ENCODE results near the gene LIX1. TPM values are rescaled to one million over a fixed set of nuclear protein-coding genes. Genes with fewer than 3 reads are reported as not detected.

LIX1 gene
- total and polyA plus RNA-seq, 2 of the 13 experiments (the other 11 are each of a cell fraction or from before 2014, with no cell fraction given), result not detected

GRCh38 chr5:97136475-97136874 is 5.9 kb downstream of the LIX1 start:
- no peaks in the 10 kb centered on the region; a peak in 1 of 5 replicates for H3K27me3 ChIP-seq (ENCODE audit: control insufficient read depth in 1 of 2, insufficient read depth in 2 of 2, low read length in 2 of 2)
- TF ChIP-seq MYPOP (CRISPR knock-in tag; IDR thresholded peaks at IDR 0.05), result no peak
- no peak for TF ChIP-seq THRA (CRISPR knock-in tag; IDR thresholded peaks at IDR 0.05; ENCODE audit: borderline replicate concordance)
- TF ChIP-seq, protein P1, sequence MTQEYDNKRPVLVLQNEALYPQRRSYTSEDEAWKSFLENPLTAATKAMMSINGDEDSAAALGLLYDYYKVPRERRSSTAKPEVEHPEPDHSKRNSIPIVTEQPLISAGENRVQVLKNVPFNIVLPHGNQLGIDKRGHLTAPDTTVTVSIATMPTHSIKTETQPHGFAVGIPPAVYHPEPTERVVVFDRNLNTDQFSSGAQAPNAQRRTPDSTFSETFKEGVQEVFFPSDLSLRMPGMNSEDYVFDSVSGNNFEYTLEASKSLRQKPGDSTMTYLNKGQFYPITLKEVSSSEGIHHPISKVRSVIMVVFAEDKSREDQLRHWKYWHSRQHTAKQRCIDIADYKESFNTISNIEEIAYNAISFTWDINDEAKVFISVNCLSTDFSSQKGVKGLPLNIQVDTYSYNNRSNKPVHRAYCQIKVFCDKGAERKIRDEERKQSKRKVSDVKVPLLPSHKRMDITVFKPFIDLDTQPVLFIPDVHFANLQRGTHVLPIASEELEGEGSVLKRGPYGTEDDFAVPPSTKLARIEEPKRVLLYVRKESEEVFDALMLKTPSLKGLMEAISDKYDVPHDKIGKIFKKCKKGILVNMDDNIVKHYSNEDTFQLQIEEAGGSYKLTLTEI (CRISPR knock-in tag; conservative IDR thresholded peaks at IDR 0.05), result no peak
- no peak for TF ChIP-seq FOXA1 (IDR thresholded peaks at IDR 0.05)
- no peak for TF ChIP-seq FOXA1 (CRISPR knock-in tag; IDR thresholded peaks at IDR 0.05)
- no peak for TF ChIP-seq SP5 (CRISPR knock-in tag; IDR thresholded peaks at IDR 0.05; ENCODE audit: borderline replicate concordance, low read depth)
- TF ChIP-seq DR1 (CRISPR knock-in tag; IDR thresholded peaks at IDR 0.05), result no peak
- TF ChIP-seq FOXM1 (CRISPR knock-in tag; IDR thresholded peaks at IDR 0.05), result no peak
- TF ChIP-seq RBM39 (IDR thresholded peaks at IDR 0.05; ENCODE audit: low read depth, low read length, poor library complexity, severe bottlenecking), result no peak
- TF ChIP-seq, protein P2, sequence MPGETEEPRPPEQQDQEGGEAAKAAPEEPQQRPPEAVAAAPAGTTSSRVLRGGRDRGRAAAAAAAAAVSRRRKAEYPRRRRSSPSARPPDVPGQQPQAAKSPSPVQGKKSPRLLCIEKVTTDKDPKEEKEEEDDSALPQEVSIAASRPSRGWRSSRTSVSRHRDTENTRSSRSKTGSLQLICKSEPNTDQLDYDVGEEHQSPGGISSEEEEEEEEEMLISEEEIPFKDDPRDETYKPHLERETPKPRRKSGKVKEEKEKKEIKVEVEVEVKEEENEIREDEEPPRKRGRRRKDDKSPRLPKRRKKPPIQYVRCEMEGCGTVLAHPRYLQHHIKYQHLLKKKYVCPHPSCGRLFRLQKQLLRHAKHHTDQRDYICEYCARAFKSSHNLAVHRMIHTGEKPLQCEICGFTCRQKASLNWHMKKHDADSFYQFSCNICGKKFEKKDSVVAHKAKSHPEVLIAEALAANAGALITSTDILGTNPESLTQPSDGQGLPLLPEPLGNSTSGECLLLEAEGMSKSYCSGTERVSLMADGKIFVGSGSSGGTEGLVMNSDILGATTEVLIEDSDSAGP (CRISPR knock-in tag; IDR thresholded peaks at IDR 0.05; ENCODE audit: borderline replicate concordance), result no peak
- no peak for TF ChIP-seq ZNF569 (CRISPR knock-in tag; IDR thresholded peaks at IDR 0.05; ENCODE audit: borderline replicate concordance)
- no peak for TF ChIP-seq PREB (CRISPR knock-in tag; IDR thresholded peaks at IDR 0.05)
- no peak for TF ChIP-seq ZNF468 (CRISPR knock-in tag; IDR thresholded peaks at IDR 0.05)
- TF ChIP-seq ZNF557 (CRISPR knock-in tag; IDR thresholded peaks at IDR 0.05), result no peak
- no peak for TF ChIP-seq SCMH1 (CRISPR knock-in tag; IDR thresholded peaks at IDR 0.05; ENCODE audit: borderline replicate concordance)
- TF ChIP-seq NFE2L1 (CRISPR knock-in tag; IDR thresholded peaks at IDR 0.05; ENCODE audit: borderline replicate concordance), result no peak
- H3K36me3 ChIP-seq (replicated peaks in 1 of 2; ENCODE audit: control insufficient read depth in 1 of 2, insufficient read depth in 2 of 2, low read length in 2 of 2), result no peaks in the 10 kb centered on the region
- no peak for DNase-seq (ENCODE audit: low spot score)
- no peak for ATAC-seq
- POLR2A ChIA-PET, result no interaction called here
- in situ Hi-C loops (cut with HindIII; ENCODE audit: extremely low pct_ligation_motif_present, low pct_unique_long_range_greater_than_20kb), result no loop called here
- H4K20me1 ChIP-seq (ENCODE audit: insufficient read depth, low read length), result no peaks in the 10 kb centered on the region
- H3K79me2 ChIP-seq (ENCODE audit: insufficient read depth, low read length), result no peaks in the 10 kb centered on the region
- no peaks in the 10 kb centered on the region for H3K4me1 ChIP-seq (ENCODE audit: insufficient read depth, low read length)
- no peak overlapping the region for H3K4me3 ChIP-seq (replicated peaks in 1 of 3; ENCODE audit: insufficient read depth in 1 of 3, low read depth in 2 of 3, low read length in 3 of 3)
- no peak for FAIRE-seq
- CTCF ChIA-PET (ENCODE audit: low intra/inter-chr PET ratio, low total read pairs), result no interaction called here
- no TSS peak for BruUV-seq (replicated peaks)
- no peaks in the 10 kb centered on the region for H3K9me3 ChIP-seq (ENCODE audit: low read length)
- H3K27ac ChIP-seq (ENCODE audit: extremely low read length, insufficient read depth, low read length), result no peak overlapping the region
- intact Hi-C loops (cut with micrococcal nuclease; ENCODE audit: unreplicated experiment), result no loop called here
- 15% methylated on average over 4 of the region's 4 CpGs for WGBS (ENCODE audit: low lambda C conversion rate)
- H3K9ac ChIP-seq (ENCODE audit: insufficient read depth, low read depth, low read length), result no peak overlapping the region
- no peak overlapping the region for H2AFZ ChIP-seq (ENCODE audit: low read length)
- H3K4me2 ChIP-seq (ENCODE audit: low read depth, low read length), result no peak overlapping the region
